SH-SY5Y (cell line): ENCODE results near the gene NFKBIA.

ENCODE experiments used
- GATA2 ChIP-seq: IDR thresholded peaks from 2 replicates; pipeline ENCODE4 v1.6.1; 2011; ENCODE audit warnings: mild to moderate bottlenecking, low read depth, low read length
- GATA3 ChIP-seq: IDR thresholded peaks from 2 replicates; pipeline ENCODE4 v1.6.1; 2011; ENCODE audit warnings: low read depth, mild to moderate bottlenecking, low read length, moderate library complexity

GRCh38 chr14:35388656-35389314, 15.8 kb downstream of the NFKBIA start:
- TF ChIP-seq GATA2 = no peak
- TF ChIP-seq GATA3 = no peak
